NOMO-1 (cell line): ENCODE results near the gene GSTO2.

ENCODE experiments used
- DNase-seq, 2 experiments: peaks; one replicate each; lab custom pipeline; 2025; ENCODE audit not compliant: unreplicated experiment in 2 of 2; lab: John Stamatoyannopoulos, UW

Gene GSTO2

DNA sequence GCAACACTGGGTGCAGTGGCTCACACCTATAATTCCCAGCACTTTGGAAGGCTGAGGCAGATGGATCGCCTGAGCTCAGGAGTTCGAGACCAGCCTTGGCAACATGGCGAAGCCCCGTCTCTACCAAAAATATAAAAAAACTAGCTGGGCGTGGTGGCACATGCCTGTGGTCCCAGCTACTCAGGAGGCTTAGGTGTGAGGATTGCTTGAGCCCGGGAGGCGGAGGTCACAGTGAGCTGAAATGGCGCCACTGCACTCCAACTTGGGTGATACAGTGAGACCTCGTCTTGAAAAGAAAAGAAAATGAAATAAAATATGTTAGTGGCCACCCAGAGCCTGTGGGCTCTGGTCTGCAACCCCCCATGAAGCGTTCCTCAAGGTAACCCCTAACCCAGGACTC is 55.9 kb downstream of the GSTO2 start:
- no peak for DNase-seq

DNA sequence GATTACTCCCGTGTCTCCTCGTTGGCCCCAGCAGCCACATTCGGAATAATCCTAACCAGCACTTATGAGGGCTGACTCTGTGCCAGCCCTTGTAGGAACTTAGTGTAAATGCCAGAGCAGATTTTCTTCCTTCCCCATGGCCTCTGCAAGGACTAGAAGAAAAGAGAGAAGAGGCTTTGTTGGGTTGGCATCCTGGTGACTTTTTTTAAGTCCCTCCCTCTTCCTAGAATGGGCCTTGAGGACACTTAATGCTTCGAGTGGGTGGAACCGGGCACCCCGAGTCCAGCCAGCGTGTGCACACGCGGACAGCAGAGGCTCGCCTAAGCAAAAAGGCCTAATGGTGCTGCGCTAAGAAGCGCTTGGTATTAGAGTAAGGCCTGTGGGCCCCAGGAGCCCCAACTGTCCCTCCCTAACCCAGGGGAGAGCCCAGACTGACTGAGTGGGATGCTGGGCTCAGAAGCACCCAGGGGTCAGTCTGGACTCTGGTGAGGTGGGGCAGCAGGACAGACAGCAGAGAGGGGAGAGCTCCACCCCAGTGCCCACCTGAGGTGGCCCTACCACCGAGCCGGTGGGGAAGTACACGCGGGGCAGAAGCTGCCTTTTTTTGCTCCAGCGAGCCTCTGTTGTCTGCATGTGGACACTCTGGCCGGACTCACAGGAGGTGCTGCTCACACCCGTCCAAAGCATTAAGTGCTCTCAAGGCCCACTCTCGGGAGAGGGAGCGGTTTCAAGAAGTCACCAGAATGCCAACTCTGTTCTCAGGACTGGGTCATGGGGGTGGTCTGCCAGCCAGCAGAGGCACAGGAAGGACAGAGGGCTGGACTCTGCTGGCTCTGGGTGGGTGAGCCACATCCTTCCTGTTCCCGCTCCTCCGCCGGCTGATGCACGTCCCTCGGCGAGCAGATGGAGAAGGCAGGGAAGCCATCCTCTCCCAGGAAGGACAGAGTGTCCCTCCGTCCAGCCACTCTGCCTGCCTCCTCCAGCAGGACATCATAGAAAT is 56.8 kb downstream of the GSTO2 start:
- no peak for DNase-seq

DNA sequence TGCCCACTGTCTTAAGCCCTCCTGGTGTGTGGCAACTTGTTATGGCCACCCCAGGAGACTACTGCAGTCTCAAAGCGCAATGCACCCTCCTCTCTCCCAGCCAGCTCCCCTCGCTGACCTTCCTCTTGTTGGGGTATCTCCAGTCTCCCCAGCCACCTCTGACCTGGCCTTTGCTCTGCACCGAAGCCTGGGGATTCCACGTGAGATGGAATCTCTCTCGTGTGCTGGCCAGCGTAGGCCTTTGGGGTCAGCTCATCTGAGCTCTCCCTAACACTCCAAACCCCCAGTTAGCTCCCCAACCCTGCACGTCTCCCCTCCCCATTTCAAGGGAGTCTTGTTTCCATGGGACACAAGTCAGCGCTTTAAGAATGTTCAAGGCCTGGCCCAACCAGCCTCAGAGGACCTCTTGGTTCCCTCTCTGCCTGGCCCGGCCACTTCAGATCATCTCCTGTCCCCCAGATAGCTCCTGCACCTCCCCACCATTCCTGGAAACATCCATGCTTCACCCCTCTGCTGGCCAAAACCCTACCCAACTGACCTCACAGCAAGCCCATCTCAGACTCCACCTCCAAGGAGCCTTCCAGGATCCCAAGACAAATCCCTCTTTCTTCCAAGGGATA is 58.1 kb downstream of the GSTO2 start:
- DNase-seq: no peak

DNA sequence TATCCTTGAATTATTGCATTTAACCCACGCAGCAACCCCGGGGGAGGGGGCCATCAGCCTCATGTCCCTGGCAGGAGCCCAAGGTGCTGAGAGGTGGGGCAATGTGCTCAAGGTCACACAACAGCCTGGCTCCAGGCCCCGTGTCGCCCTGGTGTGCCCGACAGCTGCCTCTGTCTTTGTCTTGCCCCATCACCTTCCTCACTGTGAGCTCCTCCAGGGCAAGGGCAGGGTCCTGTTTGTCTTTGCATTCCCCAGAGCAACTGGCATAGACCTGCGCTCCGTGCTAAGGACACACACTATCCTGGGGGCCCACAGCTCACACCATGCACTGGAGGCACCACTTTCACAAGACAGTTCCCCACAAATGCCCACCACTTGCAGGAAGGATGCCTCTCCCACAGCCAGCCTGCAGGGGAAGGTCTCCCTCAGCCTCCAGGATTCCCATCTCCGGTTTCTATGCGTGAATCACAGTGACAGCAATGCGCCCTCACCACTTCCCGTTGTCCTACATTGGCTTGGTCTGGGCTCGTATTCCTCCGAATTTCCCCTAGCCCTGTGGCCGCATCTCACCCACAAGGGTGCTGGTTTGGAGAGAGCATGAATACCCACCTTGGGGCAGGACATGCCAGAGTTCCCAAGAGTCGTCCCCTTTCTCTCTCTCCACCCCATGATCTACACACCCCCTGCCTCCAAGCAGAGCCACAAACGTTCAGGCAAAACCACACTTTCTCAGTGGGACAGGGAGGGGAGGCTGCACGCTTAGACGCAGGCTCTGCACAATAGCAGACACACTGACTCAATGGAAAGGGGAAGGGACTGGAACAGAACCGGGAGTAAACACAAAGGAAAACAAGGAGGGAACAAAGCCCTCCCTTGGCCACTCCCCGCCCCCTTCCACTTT is 59.0 kb downstream of the GSTO2 start:
- no peak for DNase-seq

DNA sequence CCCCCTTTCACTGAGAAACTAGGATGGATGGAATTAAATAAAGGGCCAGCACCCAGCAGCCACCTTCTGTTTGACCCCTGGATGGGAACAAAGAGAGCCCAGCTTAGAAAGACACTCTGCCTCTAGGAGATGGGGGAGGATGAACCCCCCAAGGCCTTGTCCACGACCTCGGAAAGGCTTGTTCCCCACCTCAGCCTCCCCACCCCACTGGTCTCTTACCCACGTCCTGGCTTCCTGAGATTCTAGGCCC is 59.6 kb downstream of the GSTO2 start:
- no peak for DNase-seq

DNA sequence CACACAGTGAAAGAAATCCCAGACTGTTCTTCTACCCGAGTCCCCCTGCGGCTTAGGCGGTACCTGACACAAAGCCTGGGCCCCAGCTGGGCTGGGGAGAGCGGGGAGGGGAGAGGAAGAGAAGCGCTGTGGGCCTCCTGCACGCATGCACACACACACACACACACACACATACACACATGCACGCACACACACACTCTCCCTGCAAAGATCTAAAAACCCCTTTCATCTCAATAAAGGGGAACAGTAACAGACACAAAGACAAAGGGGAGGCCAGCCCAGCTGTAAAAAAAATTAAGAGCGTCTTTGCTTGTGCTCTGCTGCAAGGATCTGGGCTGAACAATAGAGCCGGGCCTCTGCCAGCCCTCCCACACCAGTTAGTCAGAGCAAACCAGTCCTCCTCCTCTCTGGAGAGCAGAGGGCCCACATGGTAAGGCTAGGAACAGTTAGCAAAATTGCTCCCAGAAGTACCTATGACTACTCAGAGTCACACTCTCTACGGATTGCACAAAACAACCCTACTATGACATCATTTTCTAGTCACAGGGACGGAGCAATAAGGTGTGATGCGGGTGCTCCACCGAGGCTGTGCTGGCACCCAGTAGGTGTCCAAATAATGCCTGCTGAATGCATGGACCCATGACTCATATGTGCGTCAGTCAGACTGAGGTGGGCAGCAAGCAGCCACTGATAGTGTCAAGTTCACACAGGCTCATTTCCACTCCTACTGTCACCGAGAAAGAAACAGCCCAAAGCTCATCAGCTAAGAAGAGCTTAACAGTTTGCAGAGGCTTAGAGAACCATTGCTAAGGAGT is 60.1 kb downstream of the GSTO2 start:
- peak; percentile 46 to 61 for DNase-seq

GRCh38 chr10:104329735-104330134 is 60.8 kb downstream of the GSTO2 start:
- DNase-seq: no peak

- no peak for DNase-seq
These were observed 61.5 kb downstream of the GSTO2 start for GRCh38 chr10:104330168-104331110.

DNA sequence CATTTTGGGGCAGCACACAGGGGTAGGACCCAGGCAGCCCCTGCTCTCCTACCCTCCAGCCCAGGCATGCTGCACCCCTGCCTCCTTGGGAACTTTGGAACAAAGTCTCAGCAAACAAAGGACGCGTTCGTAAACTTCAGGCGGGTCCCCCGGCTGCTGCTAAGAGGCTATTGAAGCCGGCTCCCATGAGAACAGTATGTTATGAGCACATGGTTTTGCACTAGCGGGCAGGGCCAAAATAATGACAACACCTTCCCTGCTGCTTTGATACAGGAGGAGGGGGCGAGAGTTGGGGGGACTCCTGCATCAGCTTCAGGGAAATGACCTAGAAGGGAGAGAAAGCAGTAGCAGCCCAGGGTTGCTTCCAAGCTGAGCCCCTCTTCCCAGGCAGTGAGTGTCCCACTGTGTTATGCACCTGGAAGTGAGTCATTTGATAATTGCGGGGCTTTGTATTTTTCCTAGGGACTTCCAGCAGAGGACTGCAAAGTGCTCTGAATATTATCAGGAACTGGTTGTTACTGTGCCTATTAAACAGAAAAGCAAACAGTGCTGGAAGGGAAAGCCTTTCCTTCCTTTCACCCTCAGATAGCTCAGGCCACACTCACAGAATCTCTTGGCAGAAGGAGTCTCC is 62.3 kb downstream of the GSTO2 start:
- no peak for DNase-seq

DNA sequence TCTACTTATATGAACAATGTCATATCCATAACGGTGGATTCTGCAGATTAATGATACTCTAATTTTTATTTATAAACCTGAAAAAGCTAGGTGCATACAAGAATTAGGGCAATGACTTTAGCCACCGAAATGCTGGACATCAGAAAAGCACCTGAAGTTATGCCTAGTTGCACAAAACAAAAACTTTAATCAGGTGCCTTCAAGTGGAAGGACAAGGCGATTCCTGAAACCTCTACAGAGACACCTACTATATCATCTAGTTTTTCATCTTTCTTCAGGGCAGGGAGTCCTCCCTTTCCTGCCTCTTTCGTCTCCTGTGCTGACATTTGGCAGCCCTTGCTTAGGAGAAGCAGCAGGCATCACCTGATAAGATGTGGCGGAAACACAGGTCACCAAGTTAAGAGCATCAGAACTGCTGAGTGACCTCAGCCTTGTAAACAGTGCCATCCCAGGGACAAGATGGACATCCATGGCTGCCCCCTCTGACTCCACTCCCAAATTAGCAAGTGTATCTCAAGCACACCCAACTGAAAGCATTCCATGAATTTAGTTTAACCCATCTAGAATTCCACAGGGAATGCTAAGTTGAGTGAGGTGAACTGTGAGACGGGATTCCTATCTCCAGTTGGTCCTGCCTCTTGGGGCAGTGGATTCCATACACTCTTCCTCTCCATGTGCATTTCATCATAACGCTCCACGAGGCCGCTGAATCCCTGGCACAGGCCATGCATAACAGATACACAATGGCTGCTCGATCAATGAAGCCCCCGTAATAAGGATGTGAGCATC is 63.5 kb downstream of the GSTO2 start:
- no peak for DNase-seq

DNA sequence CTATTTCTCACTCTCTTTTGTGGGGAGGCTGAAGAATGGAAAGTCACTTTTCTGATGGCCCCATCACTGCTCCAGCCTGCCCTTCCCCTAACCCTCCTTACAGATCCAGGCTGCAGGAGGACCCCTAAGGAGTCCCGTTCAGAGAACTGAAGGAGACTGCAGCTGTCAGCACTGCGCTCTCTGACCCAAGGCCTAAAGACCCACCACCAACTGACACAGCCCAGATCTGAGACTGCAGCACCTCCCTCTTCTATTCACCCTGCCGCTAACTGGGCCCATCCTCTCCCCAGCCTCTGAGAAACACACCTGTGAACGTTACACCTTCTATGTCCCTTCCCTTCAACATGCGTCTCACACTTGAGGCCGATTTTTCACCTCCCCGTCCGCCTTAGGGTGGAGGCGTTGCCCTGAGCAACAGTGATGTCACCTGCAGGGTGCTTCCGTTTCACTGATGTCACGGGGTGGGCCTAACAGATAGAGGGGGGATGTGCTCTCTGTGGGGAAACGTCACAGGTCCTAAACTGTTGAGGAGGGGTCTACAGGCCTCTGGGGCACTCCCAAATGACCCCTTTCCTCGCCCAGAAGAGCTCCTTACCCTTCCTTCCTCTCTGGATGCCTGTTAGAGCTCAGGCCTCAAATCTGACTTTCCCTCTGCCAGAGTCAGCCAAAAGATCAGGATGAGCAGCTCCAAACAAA is 64.2 kb downstream of the GSTO2 start:
- no peak for DNase-seq

GRCh38 chr10:104333728-104334373 is 64.9 kb downstream of the GSTO2 start:
- no peak for DNase-seq

GRCh38 chr10:104334561-104334960 is 65.6 kb downstream of the GSTO2 start:
- no peak for DNase-seq

DNA sequence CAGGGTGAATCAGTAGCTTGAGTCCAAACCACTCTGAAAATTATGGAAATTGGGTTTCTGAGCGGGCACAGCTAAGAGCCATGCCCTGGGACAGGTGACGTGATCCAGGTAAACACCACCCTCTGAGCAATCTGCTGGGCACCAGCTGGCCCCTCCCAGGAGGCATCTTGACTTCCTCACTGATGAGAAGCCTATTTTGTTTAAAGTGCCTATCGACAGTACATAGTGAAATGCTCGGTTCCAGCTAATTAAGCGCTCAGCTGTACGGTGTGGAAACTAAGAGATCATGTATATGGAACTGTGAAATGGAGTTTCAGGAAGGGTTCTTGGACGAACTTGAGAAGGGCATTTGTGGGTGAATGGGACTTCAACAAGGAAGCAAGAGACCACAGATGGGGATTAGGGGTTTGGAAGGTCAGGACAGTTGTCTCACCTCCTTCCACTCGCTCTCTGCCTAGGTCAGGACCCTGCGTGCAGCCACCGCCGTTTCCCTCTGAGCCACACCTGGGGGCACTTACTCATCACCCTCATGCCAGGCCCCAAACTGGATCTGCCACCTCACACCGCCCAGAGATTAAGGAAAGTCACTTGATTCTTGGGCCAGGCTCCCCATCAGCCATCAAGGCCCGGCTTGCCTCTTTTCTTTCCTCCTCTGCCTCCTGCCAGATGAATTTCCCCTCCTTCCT is 66.1 kb downstream of the GSTO2 start:
- no peak for DNase-seq

DNA sequence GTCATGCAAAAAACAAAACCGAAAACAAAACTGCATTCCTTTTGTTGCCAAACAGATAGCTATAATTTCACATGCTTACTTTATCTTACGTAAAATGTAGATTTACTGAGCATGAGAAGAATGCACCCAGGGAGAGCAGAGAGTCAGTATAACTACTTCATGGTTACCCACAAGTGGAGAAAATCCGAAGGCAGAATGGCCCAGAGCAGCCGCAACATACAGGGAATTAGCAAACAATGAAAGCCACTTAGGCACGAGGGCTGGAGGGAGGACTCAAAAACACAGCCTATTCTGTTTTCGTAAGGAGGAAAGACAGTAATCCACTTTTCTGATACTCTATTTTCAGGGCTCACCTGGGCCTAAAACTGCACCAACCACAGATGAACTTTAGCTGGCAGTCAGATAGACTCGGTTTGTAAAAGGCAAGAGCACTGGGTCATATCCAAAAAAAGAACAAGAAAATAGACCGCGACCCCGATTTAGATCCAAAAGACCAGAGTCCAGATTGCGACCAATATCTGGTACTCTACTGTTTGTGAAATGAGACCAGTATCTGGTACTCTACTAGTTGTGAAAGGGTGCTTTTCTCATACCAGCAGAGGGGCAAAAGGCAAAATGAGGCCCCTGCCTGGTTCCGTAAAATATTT is 68.0 kb downstream of the GSTO2 start:
- peak in 1 of 2 experiments; percentile 78 for DNase-seq

GRCh38 chr10:104337521-104337984 is 68.6 kb downstream of the GSTO2 start:
- peak; percentile 76 to 78 for DNase-seq
